Measurements from ENCODE around the gene ARPC3.
"Not testable (repeated sequence)": the region's sequence is repeated elsewhere in the genome, so short reads cannot be mapped to it uniquely, and the experiment has no call there.

The ARPC3 gene

DNA sequence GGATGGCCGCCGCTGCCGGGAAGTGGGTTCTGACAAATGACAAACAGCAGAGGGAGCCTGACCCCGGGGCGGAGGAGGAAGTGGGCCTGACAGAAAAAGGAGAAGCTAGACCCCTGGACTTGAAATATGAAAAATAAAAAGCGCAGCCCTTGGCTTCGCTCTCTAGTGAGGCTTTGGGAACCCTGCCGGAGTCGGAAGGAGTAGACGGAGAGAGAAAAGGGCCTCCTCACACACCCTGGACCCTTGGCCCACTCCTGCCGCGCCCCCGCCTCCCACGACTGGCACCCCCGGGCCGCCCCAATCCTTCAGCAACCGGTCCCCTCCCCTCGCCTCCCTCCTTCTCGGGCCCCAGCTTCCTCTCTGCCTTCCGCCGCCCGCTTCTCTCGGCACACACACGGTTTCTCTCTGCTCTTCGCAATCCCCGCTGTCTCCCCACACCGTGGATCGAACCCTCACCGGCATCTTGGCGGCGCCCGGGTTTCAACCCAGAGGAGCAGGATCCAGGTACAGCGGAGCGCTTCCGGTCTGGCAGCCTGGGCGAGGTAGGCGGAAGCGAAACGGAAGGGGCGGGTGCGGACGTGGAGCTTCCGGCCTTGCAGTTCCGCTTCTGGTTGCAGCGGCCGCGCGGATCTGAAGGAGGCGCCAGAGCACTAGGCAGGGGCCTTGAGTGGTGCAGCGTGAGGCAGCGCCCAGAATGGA, at the start of gene ARPC3:
Gene ARPC3, minus strand, starts transcription at position 539 of the 699 bp plus-strand sequence. Its CDS starts 77 bp downstream, at position 462.
- DNase-seq = peak; percentile 98

DNA sequence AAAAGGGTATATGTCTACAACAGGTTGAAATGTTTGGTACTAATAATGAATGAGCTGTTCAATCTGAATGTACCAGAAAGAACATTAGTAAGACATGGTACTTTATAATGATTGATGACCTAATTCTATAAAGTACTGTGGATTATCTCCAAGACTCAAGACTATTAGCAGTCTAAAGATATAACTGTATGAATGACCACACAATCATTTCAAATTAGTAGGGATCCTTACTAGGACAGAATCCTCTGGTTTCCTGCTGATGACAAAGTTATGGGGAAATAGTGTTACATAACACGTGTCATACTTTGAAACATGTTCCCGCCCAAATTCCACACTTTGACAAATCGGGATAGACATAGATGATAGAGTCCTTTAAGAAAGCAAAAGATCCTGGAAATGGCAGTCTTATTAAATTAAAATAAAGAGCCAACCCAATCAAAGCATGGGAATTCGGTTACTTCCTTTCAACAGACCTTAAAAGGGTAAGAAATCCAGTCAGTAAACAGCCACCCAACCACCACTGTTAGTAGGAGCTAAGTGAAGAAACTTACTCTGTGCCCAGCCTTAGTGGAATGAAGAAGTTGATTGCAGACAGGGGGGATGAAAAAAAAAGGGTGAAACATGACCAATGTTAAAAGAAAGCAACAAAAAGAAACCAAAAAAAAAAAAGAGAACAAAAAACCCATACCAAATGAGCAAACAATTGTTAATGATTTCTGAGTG, 49.0 kb upstream of the ARPC3 start:
- DNase-seq = peak; percentile 44

DNA sequence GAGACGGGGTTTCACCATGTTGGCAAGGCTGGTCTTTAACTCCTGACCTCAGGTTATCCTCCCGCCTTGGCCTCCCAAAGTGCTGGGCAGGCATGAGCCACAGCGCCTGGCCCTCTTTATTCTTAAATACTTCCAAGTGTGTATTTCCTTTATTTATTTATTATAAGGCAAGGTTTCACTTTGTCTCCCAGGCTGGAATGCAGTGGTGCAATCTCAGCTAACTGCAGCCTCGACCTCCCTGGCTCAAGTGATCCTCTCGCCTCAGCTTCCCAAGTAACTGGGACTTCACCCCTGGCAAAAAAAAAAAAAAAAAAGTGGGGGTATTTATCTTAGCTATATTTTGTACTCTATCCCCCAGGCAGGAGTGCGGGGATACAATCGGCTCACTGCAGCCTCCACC, 25.3 kb upstream of the ARPC3 start:
- DNase-seq = no peak

DNA sequence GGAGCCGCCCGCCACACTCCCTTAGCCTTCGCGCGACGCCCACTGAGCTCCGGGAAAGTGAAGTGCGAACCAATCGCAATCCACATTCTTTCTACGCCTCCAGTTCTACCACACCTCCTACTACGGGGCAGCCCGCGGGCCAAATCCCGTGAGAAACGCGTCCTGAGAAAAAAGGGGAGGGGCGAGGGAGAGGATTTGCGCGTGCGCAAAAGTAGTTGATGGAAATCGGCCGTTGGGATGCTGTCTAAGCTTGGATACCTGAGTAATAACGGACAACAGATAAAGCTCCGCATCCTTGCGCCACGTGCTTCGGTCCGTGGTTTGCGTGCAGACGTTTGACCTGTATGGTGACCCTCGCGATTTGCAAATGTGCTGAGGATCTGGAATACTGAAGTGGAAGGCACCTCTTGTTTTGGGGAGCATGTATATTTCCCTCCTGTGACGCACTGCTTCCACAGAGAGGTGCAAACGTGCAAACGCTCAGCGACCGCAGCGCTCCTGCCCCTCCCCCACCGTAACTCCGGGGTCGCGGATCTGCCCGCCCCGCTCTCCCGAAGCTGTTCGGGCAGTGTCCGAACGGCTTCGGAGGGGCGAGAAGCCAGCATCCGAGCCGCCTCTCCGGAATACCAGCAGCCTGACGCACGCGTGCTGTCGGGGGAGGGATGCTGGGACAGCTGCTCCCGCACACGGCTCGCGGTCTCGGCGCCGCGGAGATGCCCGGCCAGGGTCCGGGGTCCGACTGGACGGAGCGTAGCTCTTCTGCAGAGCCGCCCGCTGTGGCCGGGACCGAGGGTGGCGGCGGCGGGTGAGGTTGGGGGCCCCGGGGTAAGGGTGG, 18.3 kb upstream of the ARPC3 start, which contains the start of the genes FAM216A and GPN3:
Gene FAM216A, plus strand, starts transcription at position 632 of the 835 bp plus-strand sequence. Its CDS starts 31 bp downstream, at position 663.
Gene GPN3, minus strand, starts transcription at position 44 of the 835 bp plus-strand sequence. CDS start 54 bp downstream, outside the sequence.
- peak; percentile 99 for DNase-seq

DNA sequence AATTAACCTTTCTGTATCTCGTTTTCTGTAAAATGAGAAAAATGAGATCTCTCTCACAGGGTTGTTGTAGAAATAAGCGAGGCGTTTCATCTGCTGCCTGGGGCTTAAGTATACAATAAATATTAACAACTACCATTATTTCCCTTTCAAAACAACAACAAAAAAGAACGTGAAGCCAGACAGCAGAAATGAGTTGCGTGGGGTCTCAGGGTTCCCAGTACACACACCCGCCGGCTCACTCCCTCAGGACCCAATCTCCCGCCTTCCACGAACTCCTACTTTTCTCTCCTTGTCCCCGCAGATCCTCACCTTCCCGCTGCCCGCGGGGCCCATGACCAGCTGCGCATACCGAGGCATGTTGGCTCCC, 17.7 kb upstream of the ARPC3 start:
- DNase-seq = no peak

DNA sequence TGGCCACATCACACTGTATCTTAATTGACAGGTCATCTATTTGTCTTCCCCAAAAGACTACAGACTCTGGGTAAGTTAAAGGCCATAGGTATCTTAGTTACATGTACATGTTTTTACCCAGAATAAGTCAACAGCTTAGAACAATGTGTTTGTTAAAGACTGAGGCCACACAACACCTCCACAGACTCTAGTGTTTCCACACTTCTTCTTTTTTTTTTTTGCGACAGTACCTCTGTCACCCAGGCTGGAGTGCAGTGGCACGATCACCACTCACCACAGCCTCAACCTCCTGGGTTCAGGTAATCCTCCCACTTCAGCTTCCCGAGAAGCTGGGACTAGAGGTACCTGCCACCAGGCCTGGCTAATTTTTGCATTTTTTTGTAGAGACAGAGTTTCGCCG, 16.7 kb upstream of the ARPC3 start:
- DNase-seq = no peak

DNA sequence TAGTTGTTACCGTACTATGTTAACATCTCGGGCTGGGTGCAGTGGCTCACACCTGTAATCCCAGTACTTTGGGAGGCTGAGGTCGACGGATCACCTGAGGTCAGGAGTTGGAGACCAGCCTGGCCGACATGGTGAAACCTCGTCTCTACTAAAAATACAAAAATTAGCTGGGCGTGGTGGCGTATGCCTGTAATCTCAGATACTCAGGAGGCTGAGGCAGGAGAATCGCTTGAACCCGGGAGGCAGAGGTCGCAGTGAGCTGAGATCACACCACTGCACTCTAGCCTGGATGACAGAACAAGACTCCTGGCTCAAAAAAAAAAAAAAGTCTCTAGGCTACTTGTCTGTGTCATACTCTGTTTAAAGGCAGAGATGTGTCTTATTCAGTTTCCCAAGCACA, 15.6 kb upstream of the ARPC3 start:
- DNase-seq = not testable (repeated sequence)

DNA sequence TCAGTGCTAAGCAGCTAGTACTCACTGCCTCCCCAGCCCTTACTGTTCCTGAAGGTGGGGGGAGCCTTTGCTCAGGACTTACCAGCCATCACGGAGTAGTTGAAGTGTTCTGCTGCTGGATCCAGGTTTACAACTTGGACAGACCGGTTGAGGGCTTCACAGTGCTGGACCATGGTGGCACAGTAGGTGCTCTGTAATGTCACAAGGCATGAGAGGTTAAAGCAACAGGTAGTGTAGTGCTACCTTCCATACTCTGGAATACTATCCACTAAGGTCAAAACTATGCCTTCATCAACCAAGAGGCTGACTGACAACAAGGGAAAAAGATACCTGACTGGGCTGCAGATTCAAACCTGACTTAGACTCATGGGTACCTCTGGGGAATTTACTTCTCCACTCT, 14.9 kb upstream of the ARPC3 start:
- no peak for DNase-seq

DNA sequence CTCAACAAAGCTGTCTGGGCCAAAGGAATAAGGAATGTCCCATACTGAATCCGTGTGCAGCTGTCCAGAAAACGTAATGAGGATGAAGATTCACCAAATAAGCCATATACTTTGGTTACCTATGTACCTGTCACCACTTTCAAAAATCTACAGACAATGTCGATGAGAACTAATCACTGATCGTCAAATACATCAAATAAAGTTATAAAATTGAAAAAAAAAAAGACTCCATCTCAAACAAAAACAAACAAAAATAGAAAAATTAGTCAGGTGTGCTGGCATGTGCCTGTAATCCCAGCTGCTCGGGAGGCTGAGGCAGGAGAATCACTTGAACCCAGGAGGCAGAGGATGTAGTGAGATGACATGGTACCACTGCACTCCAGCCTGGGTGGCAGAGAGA, 11.1 kb upstream of the ARPC3 start:
- DNase-seq = not testable (repeated sequence)

DNA sequence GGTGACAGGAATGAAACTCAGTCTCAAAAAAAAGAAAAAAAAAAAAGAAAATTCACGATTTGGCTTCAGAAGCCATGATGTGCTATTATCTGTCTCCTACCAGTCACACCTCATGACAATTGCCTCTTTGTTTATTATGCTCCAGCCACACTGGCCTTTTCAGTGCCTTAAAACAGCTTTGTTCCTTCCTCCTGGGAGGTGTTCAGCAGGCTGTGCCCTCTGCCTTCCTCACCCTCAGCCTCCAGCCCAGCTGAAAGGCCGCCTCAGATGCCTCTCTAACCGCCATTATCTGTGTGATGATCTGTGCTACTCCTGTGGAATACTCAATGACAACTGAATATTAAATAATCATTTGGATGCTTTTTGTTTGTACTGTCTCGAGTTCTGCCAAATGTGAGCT, 8.6 kb upstream of the ARPC3 start:
- DNase-seq = no peak

DNA sequence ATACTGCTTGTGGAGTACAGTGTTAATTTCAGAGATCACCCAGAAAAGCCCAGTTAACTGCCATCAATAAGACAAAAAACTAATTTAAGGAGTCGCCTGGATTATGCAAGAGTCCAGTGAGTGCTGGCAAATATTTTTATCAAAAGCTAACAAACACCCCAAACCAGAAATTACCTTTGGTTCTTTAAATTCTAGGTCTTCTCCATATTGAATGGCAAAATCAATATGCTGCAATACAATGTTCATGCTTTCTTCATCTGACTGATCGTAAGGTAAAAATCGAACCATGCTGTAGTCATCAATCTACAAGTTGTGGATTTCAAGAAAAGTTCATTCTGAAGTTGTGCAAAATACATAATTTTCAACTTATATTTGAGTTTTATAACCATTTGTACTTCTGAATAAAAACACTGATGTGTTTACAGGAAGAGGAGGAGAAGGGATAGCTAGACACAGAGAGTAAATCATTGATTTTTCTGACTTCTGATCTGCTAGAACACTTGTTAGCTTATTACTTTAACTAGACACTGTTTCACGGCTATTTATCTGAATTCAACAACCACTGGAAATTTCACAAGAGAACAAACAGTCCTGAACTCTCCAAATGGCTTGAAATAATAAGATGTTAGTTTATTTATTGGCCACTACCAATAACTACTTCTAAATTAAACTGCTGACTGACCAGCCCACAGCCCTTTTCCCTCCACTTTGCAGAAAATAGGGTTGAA, 3.6 kb upstream of the ARPC3 start:
- no peak for DNase-seq

DNA sequence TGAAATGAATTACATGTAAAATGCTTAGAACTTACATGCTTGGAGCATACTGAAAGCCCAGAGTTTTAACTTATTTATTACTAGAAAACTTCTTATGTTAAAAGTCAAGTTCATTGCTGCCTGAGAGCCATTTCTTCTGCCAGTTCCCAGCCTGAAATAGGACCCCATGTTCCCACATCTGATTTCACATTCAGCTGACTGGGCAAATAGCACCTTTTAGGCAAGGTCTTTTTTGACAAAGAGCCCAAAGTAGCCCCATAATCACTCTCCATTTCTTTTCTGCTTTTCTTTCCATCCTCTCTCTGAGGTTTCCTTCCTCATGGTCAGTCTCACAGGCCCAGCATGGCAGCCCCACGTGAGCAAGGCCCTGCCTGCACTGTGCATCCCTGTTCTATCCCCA, 1.1 kb upstream of the ARPC3 start:
- no peak for DNase-seq

DNA sequence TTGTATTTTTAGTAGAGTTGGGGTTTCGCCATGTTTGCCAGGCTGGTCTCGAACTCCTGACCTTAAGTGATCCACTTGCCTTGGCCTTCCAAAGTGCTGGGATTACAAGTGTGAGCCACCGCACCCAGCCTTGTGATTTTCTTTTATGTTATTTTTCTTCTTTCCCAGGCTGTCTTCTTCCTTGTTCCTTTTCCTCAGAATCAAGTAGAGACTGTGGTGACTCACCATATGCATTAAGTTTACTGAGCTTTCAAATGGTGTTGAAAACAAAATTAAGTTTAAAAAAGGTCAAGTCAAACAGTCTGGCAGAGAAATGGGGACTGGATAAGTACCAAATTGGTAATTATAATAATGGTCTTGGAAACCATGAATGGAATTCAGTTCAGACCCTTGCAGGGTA, 5.7 kb downstream of the ARPC3 start:
- no peak for DNase-seq

DNA sequence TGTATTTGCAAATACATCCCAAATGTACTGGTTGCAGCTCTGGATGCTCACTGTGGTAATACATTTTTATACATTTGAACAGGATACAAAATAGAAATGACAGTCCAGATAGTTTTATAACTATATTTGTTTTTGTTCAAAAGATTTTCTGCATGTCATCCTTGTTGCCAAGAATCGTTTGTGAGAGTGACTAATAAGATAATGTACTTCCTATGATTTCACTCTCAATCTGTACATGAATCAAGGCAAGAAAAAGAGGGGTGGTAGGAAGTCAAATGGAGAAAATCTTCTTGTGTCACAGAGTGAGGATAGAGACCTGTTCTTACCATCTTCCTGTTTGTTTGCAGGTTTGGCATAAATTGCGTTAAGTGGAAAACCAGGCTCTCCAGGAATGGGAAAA, 13.9 kb downstream of the ARPC3 start:
- no peak for DNase-seq

DNA sequence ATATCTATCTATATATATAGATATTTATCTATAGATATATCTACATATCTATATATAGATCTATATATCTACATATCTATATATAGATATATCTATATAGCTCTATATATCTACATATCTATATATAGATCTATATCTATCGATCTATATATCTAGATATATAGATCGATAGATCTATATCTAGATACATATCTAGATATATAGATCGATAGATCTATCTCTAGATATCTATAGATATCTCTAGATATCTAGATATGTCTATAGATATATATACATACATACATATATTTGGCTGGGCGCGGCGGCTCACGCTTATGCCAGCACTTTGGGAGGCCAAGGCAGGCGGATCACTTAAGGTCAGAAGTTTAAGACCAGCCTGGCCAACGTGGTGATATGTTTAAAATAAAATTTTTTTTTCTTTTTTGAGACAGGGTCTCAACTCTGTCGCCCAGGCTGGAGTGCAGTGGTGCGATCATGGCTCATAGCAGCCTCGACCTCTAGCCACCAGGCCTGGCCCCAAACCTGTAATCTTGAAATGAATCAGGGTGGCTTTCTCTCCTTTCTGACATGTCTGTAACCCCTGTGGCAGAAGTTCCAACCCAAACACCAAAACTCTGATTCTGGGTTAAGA, 18.1 kb downstream of the ARPC3 start:
- DNase-seq = no peak

DNA sequence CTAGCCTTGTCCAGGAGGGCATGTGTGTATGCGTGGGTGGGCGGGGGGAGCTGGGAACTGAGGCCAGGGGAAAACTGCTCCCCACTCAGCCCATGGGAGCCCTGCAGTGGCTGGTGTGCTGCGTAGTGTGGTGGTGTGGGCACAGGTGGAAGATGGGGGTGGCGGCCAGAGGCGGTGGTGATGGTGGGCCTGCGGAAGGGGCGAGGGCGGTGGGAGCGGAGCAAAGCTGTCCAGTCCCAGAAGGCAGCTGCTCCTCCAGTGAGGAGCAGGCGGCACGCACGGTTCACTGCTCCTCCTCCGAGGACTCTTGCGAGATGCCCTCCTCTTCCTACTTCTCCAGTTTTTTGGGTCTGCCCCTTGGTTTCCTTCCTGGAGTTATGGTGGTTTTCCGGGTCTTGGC, 20.5 kb downstream of the ARPC3 start:
- DNase-seq = not testable (repeated sequence)

DNA sequence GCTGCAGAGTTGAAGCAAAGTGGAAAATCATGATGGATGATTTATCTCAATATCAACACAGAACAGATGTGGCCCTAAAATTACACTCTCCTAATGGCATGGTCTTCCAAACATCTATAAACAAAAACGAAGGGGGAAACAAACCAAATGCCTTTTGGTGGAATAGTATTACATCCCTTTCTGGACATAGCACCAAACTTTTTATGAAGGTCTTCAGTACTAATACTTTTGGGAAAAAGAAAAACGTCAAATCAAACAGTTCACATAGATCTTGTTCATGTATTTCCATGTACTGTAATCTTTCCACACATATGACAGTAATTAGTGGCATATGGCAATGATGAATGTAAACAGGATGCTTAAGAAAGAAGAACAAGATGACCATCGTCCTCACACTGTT, 23.7 kb downstream of the ARPC3 start:
- DNase-seq = no peak

DNA sequence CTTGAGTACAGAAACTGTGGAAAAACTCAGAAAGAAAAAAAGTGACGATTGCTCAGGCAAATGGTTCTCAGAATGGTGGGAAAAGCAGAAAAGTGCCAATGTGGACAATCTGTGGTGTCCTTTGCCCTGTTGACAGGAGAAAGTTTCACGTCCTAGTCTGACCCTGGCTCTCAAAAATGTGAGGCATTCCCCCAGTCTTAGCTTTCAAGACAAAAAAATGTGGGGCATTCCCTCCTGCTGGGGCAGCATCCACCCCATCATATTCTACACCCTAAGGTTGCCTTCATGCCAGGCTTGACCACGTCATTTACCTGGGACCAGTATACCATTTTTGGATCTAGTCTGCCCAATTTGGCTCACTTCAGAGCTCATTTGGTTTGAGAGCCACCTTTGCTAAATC, 25.9 kb downstream of the ARPC3 start:
- DNase-seq = no peak

DNA sequence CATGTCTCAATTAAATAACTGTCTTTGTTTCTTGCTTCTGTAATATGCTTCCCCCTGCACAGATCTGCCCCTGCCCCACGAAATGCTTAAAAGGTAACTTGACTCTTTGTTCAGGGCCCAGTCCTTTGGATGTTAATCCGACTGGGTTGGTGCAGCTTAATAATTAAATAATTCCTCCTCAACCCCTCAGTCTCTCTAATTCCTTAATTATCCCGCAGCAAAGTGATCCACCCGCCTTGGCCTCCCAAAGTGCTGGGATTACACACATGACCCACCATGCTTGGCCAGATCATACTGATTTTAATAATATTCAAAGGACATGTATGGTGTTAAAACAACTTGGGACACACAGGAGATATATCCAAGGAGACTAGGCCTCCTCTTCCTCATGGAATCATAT, 28.4 kb downstream of the ARPC3 start:
- DNase-seq = no peak

DNA sequence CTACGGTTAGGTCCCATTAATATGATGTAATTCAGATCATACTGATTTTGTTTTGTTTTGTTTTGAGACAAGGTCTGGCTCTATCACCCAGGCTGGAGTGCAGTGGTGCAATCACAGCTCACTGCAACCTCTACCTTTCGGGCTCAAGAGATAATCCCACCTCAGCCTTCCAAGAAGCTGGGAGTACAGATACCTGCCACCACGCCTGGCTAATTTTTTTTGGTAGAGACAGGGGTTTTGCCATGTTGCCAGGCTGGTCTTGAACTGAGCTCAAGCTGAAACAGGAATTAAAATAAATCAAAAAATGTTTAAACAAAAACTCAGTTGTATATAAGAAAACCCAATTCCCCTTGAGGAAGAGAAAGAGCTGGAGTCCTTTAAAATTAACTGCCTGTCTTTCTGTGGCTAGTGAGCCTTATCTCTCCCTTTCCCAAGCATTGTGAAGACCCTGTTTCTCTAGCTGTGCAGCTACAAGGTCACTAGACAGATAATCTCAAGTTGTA, 28.9 kb downstream of the ARPC3 start:
- DNase-seq = peak; percentile 64

DNA sequence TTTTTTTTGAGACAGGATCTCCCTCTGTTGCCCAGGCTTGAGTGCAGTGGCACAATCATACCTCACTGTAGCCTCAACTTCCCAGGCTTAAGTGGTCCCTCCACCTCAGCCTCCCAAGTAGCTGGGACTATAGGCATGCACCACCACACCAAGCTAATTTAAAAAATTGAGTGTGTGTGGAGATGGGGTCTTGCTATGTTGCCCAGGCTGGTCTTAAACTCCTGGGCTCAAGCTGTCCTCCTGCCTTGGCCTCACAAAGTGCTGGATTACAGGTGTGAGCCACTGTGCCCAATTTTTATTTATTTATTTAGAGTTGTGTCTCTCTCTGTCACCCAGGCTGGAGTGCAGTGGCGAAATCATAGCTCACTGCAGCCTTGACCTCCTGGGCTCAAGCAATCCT, 29.5 kb downstream of the ARPC3 start:
- DNase-seq = not testable (repeated sequence)

DNA sequence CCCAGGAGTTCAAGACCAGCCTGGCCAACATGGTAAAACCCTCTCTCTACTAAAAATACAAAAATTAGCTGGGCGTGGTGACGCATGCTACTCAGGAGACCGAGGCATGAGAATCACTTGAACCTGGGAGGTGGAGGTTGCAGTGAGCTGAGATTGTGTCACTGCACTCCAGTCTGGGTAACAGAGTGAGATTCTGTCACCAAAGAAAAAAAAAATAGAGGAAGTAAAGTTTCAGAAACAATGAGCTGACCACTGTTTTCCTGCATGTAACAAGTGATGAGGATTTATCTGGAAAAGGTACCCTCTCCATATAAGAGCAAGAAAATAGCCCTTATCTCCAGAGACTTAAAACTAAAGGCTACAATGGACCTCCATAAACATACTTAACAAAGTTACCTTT, 33.0 kb downstream of the ARPC3 start:
- peak; percentile 21 for DNase-seq
